Mucosa of rectum (tissue), 2 donors: Measurements from ENCODE around the gene LARP7.
"Not testable (repeated sequence)": the region's sequence is repeated elsewhere in the genome, so short reads cannot be mapped to it uniquely, and the experiment has no call there.

ENCODE experiments used
- H3K27ac ChIP-seq, 2 donors: one replicate each; pipeline ENCODE4 v1.7.0; 2013; ENCODE audit warnings: inconsistent platforms in 2 of 2, low read depth in 2 of 2, low read length in 2 of 2
- H3K27me3 ChIP-seq, 2 donors: one replicate each; pipeline ENCODE4 v1.7.0; 2013; ENCODE audit warnings: low read length in 2 of 2; ENCODE audit not compliant: control insufficient read depth in 2 of 2, insufficient read depth in 2 of 2
- H3K36me3 ChIP-seq, 2 donors: one replicate each; pipeline ENCODE4 v1.7.0; 2013; ENCODE audit warnings: low read length in 2 of 2; ENCODE audit not compliant: control insufficient read depth in 2 of 2, insufficient read depth in 2 of 2
- H3K4me1 ChIP-seq, 2 donors: one replicate each; pipeline ENCODE4 v1.7.0; 2013; ENCODE audit warnings: low read length in 2 of 2, mild to moderate bottlenecking in 1 of 2; ENCODE audit not compliant: control insufficient read depth in 2 of 2, insufficient read depth in 2 of 2
- H3K4me3 ChIP-seq, 2 donors: one replicate each; pipeline ENCODE4 v1.7.0; 2013; ENCODE audit warnings: low read length in 2 of 2
- H3K9ac ChIP-seq, 2 donors: one replicate each; pipeline ENCODE4 v1.7.0; 2013; ENCODE audit warnings: low read length in 2 of 2, low read depth in 1 of 2, mild to moderate bottlenecking in 1 of 2
- H3K9me3 ChIP-seq, 2 donors: one replicate each; pipeline ENCODE4 v1.7.0; 2013; ENCODE audit warnings: low read length in 2 of 2; ENCODE audit not compliant: control insufficient read depth in 2 of 2
- donor health status: healthy.
- donor health status: Normal muscosa, but diverticular disease.

LARP7 gene

GRCh38 chr4:112680996-112681395, 44.1 kb downstream of the LARP7 start:
- Histone ChIP-seq H3K4me1 (no peaks in the 10 kb centered on the region), H3K27me3 (no peaks in the 10 kb centered on the region), H3K4me3 (no peak overlapping the region), H3K9ac (no peak overlapping the region), H3K27ac (no peak overlapping the region), H3K9me3 (no peaks in the 10 kb centered on the region), H3K36me3 (no peaks in the 10 kb centered on the region)

GRCh38 chr4:112693507-112693906, 56.6 kb downstream of the LARP7 start:
- Histone ChIP-seq H3K27me3 (no peaks in the 10 kb centered on the region), H3K27ac (no peak overlapping the region), H3K9ac (no peak overlapping the region), H3K4me1 (no peaks in the 10 kb centered on the region), H3K9me3 (no peaks in the 10 kb centered on the region), H3K36me3 (no peaks in the 10 kb centered on the region), H3K4me3 (no peak overlapping the region)

- Histone ChIP-seq H3K9me3 (no peaks in the 10 kb centered on the region), H3K4me3 (no peak overlapping the region), H3K27me3 (peaks cover 5 to 11% of the 10 kb centered on the region in 2 donors), H3K36me3 (no peaks in the 10 kb centered on the region), H3K4me1 (peaks cover 0 to 2% of the 10 kb centered on the region in 2 donors), H3K9ac (no peak overlapping the region), H3K27ac (no peak overlapping the region)
Observed at GRCh38 chr4:112700679-112701078, 63.7 kb downstream of the LARP7 start.

GRCh38 chr4:112702892-112703291, 65.9 kb downstream of the LARP7 start:
- Histone ChIP-seq H3K4me3 (no peak overlapping the region), H3K9ac (no peak overlapping the region), H3K27me3 (peaks cover 16 to 20% of the 10 kb centered on the region in 2 donors), H3K4me1 (peaks cover 0 to 2% of the 10 kb centered on the region in 2 donors), H3K27ac (no peak overlapping the region), H3K9me3 (no peaks in the 10 kb centered on the region), H3K36me3 (no peaks in the 10 kb centered on the region)

- no peaks in the 10 kb centered on the region for H3K36me3 ChIP-seq
- peaks cover 16 to 20% of the 10 kb centered on the region in 2 donors for H3K27me3 ChIP-seq
- peaks cover 0 to 2% of the 10 kb centered on the region in 2 donors for H3K4me1 ChIP-seq
- H3K27ac ChIP-seq = no peak overlapping the region
- H3K4me3 ChIP-seq = no peak overlapping the region
- H3K9ac ChIP-seq = no peak overlapping the region
- H3K9me3 ChIP-seq = no peaks in the 10 kb centered on the region
Observed at GRCh38 chr4:112704322-112704721, 67.4 kb downstream of the LARP7 start.

GRCh38 chr4:112704991-112705845, 68.3 kb downstream of the LARP7 start:
- Histone ChIP-seq H3K27me3 (peaks cover 17 to 20% of the 10 kb centered on the region in 2 donors), H3K36me3 (no peaks in the 10 kb centered on the region), H3K27ac (no peak overlapping the region), H3K9ac (no peak overlapping the region), H3K4me1 (peaks cover 0 to 2% of the 10 kb centered on the region in 2 donors), H3K4me3 (peak overlapping the region; percentile 36 to 53), H3K9me3 (no peaks in the 10 kb centered on the region)

- Histone ChIP-seq H3K4me3 (peak overlapping the region; percentile 4 to 65), H3K27me3 (peaks cover 17 to 20% of the 10 kb centered on the region in 2 donors)
- H3K9me3 ChIP-seq, H3K9ac ChIP-seq, H3K4me1 ChIP-seq, H3K36me3 ChIP-seq, H3K27ac ChIP-seq: not testable (repeated sequence)
Observed at GRCh38 chr4:112705891-112706839, 69.2 kb downstream of the LARP7 start.

- H3K4me1 ChIP-seq = peaks cover 0 to 2% of the 10 kb centered on the region in 2 donors
- no peak overlapping the region for H3K27ac ChIP-seq
- H3K36me3 ChIP-seq = no peaks in the 10 kb centered on the region
- H3K4me3 ChIP-seq = peak overlapping the region in 1 of 2 donors; percentile 65
- no peaks in the 10 kb centered on the region for H3K9me3 ChIP-seq
- no peak overlapping the region for H3K9ac ChIP-seq
- H3K27me3 ChIP-seq = peaks cover 17 to 20% of the 10 kb centered on the region in 2 donors
Observed at GRCh38 chr4:112706840-112707207, 69.9 kb downstream of the LARP7 start.
